Neural cell (in vitro differentiated cells): ENCODE data around the gene SPG11. TPM values are rescaled to one million over a fixed set of nuclear protein-coding genes. Genes with fewer than 3 reads are reported as not detected.

Experiments used
- H2AFZ ChIP-seq: fragments of 200-600, 300-800 bp; sonication (generic), shearing (Covaris generic); 2 replicates; pipeline ENCODE4 v1.6.0; 2014; ENCODE audit warnings: low read depth, mild to moderate bottlenecking, antibody characterized with exemption, low read length, moderate library complexity
- H3F3A ChIP-seq: fragments of 200-600 bp; shearing (Covaris generic); 2 replicates; pipeline ENCODE4 v1.6.1; 2016; ENCODE audit warnings: mild to moderate bottlenecking, moderate library complexity, mixed read lengths, antibody characterized with exemption, low read length; ENCODE audit not compliant: insufficient read depth, poor library complexity, severe bottlenecking
- H3K27ac ChIP-seq: fragments of 200-600, 300-800 bp; sonication (generic), shearing (Covaris generic); 2 replicates; pipeline ENCODE4 v1.5.1; 2014; ENCODE audit warnings: mild to moderate bottlenecking, low read length, moderate library complexity
- H3K27me3 ChIP-seq: fragments of 300-800, 200-600 bp; sonication (generic), shearing (Covaris generic); 2 replicates; pipeline ENCODE4 v1.6.0; 2014; ENCODE audit warnings: mild to moderate bottlenecking, low read depth, low read length, moderate library complexity; ENCODE audit not compliant: insufficient read depth
- H3K36me3 ChIP-seq: fragments of 300-800, 200-600 bp; sonication (generic), shearing (Covaris generic); 2 replicates; pipeline ENCODE4 v1.5.1; 2014; ENCODE audit warnings: mild to moderate bottlenecking, antibody characterized with exemption, low read length, moderate library complexity; ENCODE audit not compliant: insufficient read depth
- H3K4me2 ChIP-seq: fragments of 300-800, 200-600 bp; sonication (generic), shearing (Covaris generic); 2 replicates; pipeline ENCODE4 v1.6.0; 2014; ENCODE audit warnings: mild to moderate bottlenecking, low read length
- H3K4me3 ChIP-seq: fragments of 300-800, 200-600 bp; sonication (generic), shearing (Covaris generic); 2 replicates; pipeline ENCODE4 v1.5.1; 2014; ENCODE audit warnings: mild to moderate bottlenecking, low read length, moderate library complexity
- H3K79me2 ChIP-seq: fragments of 200-600 bp; shearing (Covaris generic); replicated peaks from 2 replicates; pipeline ENCODE4 v1.6.0; 2014; ENCODE audit warnings: mild to moderate bottlenecking, low read length, moderate library complexity; ENCODE audit not compliant: insufficient read depth
- H3K9ac ChIP-seq: fragments of 300-800, 200-600 bp; sonication (generic), shearing (Covaris generic); 2 replicates; pipeline ENCODE4 v1.6.1; 2016; ENCODE audit warnings: mild to moderate bottlenecking, low read length, mixed read lengths
- H3K9me2 ChIP-seq: fragments of 200-600 bp; shearing (Covaris generic); 2 replicates; pipeline ENCODE4 v1.6.1; 2016; ENCODE audit warnings: mild to moderate bottlenecking, low read length, mixed read lengths; ENCODE audit not compliant: insufficient read depth
- H3K9me3 ChIP-seq: fragments of 200-600, 300-800 bp; sonication (generic), shearing (Covaris generic); 2 replicates; pipeline ENCODE4 v1.6.1; 2016; ENCODE audit warnings: mild to moderate bottlenecking, mixed run types, low read length, moderate library complexity, mixed read lengths
- H4K20me1 ChIP-seq: fragments of 200-600 bp; shearing (Covaris generic); 2 replicates; pipeline ENCODE4 v1.6.1; 2016; ENCODE audit warnings: mild to moderate bottlenecking, mixed run types; ENCODE audit not compliant: insufficient read depth
- EP300 ChIP-seq: fragments of 450-650 bp; conservative IDR thresholded peaks from 2 replicates; pipeline ENCODE4 v1.6.1; 2014; ENCODE audit warnings: antibody characterized with exemption, mild to moderate bottlenecking, moderate library complexity; ENCODE audit not compliant: poor library complexity, severe bottlenecking
- EZH2 ChIP-seq: fragments of 200-600, 300-800 bp; shearing (Covaris generic), sonication (generic); IDR thresholded peaks from 2 replicates; pipeline ENCODE4 v1.6.1; 2014; ENCODE audit warnings: antibody characterized with exemption, low read length, borderline replicate concordance, mild to moderate bottlenecking; ENCODE audit not compliant: insufficient read depth, poor library complexity, severe bottlenecking
- MXI1 ChIP-seq: fragments of 450-650 bp; conservative IDR thresholded peaks from 2 replicates; pipeline ENCODE4 v1.6.1; 2014; ENCODE audit warnings: antibody characterized with exemption, mild to moderate bottlenecking; ENCODE audit not compliant: poor library complexity, severe bottlenecking
- POLR2AphosphoS5 ChIP-seq: IDR thresholded peaks from 2 replicates; pipeline ENCODE4 v1.6.1; 2012
- RAD21 ChIP-seq: fragments of 450-650 bp; conservative IDR thresholded peaks from 2 replicates; pipeline ENCODE4 v1.6.1; 2014; ENCODE audit warnings: antibody characterized with exemption, mild to moderate bottlenecking, moderate library complexity
- SMC3 ChIP-seq: fragments of 450-650 bp; conservative IDR thresholded peaks from 2 replicates; pipeline ENCODE4 v1.6.1; 2014; ENCODE audit warnings: antibody characterized with exemption, mild to moderate bottlenecking, moderate library complexity; ENCODE audit not compliant: poor library complexity
- TAF1 ChIP-seq: IDR thresholded peaks from 2 replicates; pipeline ENCODE4 v1.6.1; 2012; ENCODE audit warnings: low read depth
- polyA plus RNA-seq: library from polyadenylated mRNA; depleted of rRNA; stranded (reverse); fragments of >200 nt; gene quantifications from 2 replicates; pipeline ENCODE4 v1.2.3, GENCODE V29; 2014
- TF ChIP-seq, protein P1 (sequence below): IDR thresholded peaks from 2 replicates; pipeline ENCODE4 v1.6.1; 2012; ENCODE audit warnings: borderline replicate concordance
- TF ChIP-seq, protein P2 (sequence below): fragments of 450-650 bp; IDR thresholded peaks from 2 replicates; pipeline ENCODE4 v1.5.1; 2014; ENCODE audit warnings: antibody characterized with exemption, mild to moderate bottlenecking, moderate library complexity; ENCODE audit not compliant: poor library complexity, severe bottlenecking

Gene SPG11
- polyA plus RNA-seq, 1 donor from 2014 or later, result 52.2 TPM

DNA sequence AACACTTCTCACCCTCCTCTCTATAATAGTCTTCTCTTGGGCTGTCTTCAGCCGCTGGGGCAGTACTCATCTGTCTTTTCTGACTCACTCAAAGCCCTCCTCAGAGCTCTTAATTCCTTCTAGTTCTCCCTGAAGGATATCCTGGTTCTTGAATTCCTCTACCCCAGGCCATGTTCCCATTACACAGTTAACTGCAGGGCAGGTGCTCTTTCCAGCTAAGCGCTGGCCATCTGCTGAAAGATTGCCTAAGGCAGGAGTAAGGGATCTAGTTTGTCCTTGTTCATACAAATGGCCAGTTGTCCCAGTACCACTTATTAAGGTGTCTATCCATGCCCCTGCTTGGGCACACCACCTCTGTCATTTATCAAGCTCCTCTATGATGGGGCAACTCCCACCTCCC, 10.2 kb upstream of the SPG11 start:
- no peaks in the 10 kb centered on the region for H3K27me3 ChIP-seq
- no peaks in the 10 kb centered on the region for H3F3A ChIP-seq
- no peak overlapping the region for H3K27ac ChIP-seq
- H3K4me2 ChIP-seq, result no peak overlapping the region
- no peak overlapping the region for H3K9ac ChIP-seq
- no peaks in the 10 kb centered on the region for H3K9me2 ChIP-seq
- no peak overlapping the region for H3K4me3 ChIP-seq
- TF ChIP-seq EP300 (no peak), SMC3 (no peak), RAD21 (no peak), TAF1 (no peak), EZH2 (no peak), POLR2AphosphoS5 (no peak), MXI1 (no peak)
- TF ChIP-seq, protein P1, sequence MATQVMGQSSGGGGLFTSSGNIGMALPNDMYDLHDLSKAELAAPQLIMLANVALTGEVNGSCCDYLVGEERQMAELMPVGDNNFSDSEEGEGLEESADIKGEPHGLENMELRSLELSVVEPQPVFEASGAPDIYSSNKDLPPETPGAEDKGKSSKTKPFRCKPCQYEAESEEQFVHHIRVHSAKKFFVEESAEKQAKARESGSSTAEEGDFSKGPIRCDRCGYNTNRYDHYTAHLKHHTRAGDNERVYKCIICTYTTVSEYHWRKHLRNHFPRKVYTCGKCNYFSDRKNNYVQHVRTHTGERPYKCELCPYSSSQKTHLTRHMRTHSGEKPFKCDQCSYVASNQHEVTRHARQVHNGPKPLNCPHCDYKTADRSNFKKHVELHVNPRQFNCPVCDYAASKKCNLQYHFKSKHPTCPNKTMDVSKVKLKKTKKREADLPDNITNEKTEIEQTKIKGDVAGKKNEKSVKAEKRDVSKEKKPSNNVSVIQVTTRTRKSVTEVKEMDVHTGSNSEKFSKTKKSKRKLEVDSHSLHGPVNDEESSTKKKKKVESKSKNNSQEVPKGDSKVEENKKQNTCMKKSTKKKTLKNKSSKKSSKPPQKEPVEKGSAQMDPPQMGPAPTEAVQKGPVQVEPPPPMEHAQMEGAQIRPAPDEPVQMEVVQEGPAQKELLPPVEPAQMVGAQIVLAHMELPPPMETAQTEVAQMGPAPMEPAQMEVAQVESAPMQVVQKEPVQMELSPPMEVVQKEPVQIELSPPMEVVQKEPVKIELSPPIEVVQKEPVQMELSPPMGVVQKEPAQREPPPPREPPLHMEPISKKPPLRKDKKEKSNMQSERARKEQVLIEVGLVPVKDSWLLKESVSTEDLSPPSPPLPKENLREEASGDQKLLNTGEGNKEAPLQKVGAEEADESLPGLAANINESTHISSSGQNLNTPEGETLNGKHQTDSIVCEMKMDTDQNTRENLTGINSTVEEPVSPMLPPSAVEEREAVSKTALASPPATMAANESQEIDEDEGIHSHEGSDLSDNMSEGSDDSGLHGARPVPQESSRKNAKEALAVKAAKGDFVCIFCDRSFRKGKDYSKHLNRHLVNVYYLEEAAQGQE, result no peak
- TF ChIP-seq, protein P2, sequence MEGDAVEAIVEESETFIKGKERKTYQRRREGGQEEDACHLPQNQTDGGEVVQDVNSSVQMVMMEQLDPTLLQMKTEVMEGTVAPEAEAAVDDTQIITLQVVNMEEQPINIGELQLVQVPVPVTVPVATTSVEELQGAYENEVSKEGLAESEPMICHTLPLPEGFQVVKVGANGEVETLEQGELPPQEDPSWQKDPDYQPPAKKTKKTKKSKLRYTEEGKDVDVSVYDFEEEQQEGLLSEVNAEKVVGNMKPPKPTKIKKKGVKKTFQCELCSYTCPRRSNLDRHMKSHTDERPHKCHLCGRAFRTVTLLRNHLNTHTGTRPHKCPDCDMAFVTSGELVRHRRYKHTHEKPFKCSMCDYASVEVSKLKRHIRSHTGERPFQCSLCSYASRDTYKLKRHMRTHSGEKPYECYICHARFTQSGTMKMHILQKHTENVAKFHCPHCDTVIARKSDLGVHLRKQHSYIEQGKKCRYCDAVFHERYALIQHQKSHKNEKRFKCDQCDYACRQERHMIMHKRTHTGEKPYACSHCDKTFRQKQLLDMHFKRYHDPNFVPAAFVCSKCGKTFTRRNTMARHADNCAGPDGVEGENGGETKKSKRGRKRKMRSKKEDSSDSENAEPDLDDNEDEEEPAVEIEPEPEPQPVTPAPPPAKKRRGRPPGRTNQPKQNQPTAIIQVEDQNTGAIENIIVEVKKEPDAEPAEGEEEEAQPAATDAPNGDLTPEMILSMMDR, result no peak
- no peak overlapping the region for H2AFZ ChIP-seq
- H3K9me3 ChIP-seq, result no peaks in the 10 kb centered on the region
- no peaks in the 10 kb centered on the region for H3K79me2 ChIP-seq
- no peaks in the 10 kb centered on the region for H4K20me1 ChIP-seq
- no peaks in the 10 kb centered on the region for H3K36me3 ChIP-seq

DNA sequence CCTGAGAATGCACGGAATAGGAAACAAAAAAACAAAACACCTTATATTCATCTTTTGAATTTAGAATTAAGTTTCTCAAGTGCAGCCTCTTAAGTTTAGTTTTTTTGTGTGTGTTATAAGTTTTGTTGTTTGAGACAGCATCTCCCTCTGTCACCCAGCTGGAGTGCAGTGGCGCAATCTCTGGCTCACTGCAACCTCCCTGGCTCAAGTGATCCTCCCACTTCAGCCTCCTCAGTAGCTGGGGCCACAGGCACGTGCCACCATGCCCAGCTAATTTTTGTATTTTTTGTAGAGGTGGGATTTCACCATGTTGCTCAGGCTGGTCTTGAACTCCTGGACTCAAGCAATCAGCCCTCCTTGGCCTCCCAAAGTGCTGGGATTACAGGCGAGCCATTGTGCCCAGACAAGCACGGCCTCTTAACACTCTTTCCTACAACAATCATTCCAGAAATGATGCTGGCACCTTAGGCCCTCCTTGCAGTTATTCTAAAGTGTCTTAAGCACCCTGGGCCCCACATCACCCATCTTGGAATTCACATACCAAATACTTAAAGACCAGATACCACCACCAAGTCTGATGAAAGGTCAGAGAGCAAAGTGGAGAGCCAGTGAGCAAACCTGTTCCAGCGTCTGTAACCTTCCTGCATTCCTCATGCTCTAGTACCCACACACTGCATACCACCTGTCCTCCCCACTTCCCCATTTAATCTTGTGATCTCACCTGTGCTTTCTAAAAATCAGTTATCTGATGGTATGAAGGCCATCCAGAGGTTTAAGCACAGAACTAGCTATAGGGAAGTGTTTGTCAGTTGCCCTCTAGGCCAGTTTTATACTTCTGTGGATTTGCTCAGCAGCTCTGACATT, 6.9 kb upstream of the SPG11 start:
- Histone ChIP-seq H3K9me2 (no peaks in the 10 kb centered on the region), H3K27ac (no peak overlapping the region), H3K79me2 (no peaks in the 10 kb centered on the region), H3F3A (no peaks in the 10 kb centered on the region), H3K27me3 (no peaks in the 10 kb centered on the region), H2AFZ (no peak overlapping the region), H3K4me3 (no peak overlapping the region), H3K9ac (no peak overlapping the region), H3K9me3 (no peaks in the 10 kb centered on the region), H3K4me2 (no peak overlapping the region), H4K20me1 (no peaks in the 10 kb centered on the region), H3K36me3 (no peaks in the 10 kb centered on the region)
- TF ChIP-seq RAD21, result no peak
